HEK293T (cell line): Measurements from ENCODE around the gene SLC6A12.

Experiments
- BHLHE40 ChIP-seq: fragments of 450-650 bp; IDR thresholded peaks from 2 replicates; pipeline ENCODE4 v1.6.1; 2016; ENCODE audit warnings: mild to moderate bottlenecking, moderate library complexity, borderline replicate concordance
- CTBP1 ChIP-seq: fragments of 450-650 bp; IDR thresholded peaks from 2 replicates; pipeline ENCODE4 v1.6.1; 2016; ENCODE audit warnings: borderline replicate concordance
- ELF4 ChIP-seq: fragments of 450-650 bp; IDR thresholded peaks from 2 replicates; pipeline ENCODE4 v1.6.1; 2017; ENCODE audit warnings: antibody characterized with exemption
- FOXA1 ChIP-seq: fragments of 450-650 bp; IDR thresholded peaks from 2 replicates; pipeline ENCODE4 v1.6.1; 2016; ENCODE audit warnings: mild to moderate bottlenecking
- FOXK2 ChIP-seq: fragments of 450-650 bp; IDR thresholded peaks from 2 replicates; pipeline ENCODE4 v1.6.1; 2016; ENCODE audit warnings: mild to moderate bottlenecking
- FOXM1 ChIP-seq: fragments of 450-650 bp; IDR thresholded peaks from 2 replicates; pipeline ENCODE4 v1.6.1; 2017; ENCODE audit warnings: mild to moderate bottlenecking, borderline replicate concordance
- HDGF ChIP-seq: fragments of 450-650 bp; IDR thresholded peaks from 2 replicates; pipeline ENCODE4 v1.6.1; 2017; ENCODE audit warnings: antibody characterized with exemption, borderline replicate concordance
- L3MBTL2 ChIP-seq: fragments of 450-650 bp; conservative IDR thresholded peaks from 2 replicates; pipeline ENCODE4 v1.6.1; 2016; ENCODE audit warnings: mild to moderate bottlenecking
- SP1 ChIP-seq: fragments of 450-650 bp; IDR thresholded peaks from 2 replicates; pipeline ENCODE4 v1.6.1; 2017
- SUZ12 ChIP-seq: fragments of 450-650 bp; IDR thresholded peaks from 2 replicates; pipeline ENCODE4 v1.6.1; 2016; ENCODE audit warnings: mild to moderate bottlenecking
- TARDBP ChIP-seq: fragments of 450-650 bp; IDR thresholded peaks from 2 replicates; pipeline ENCODE4 v1.6.1; 2016
- TF ChIP-seq, protein P1 (sequence below): fragments of 450-650 bp; IDR thresholded peaks from 2 replicates; pipeline ENCODE4 v1.6.1; 2016

- TF ChIP-seq BHLHE40 = no peak
- TF ChIP-seq SP1 = no peak
- TF ChIP-seq SUZ12 = no peak
- no peak for TF ChIP-seq FOXA1
- TF ChIP-seq TARDBP = no peak
- no peak for TF ChIP-seq FOXK2
- TF ChIP-seq CTBP1 = no peak
- no peak for TF ChIP-seq FOXM1
- TF ChIP-seq, protein P1, sequence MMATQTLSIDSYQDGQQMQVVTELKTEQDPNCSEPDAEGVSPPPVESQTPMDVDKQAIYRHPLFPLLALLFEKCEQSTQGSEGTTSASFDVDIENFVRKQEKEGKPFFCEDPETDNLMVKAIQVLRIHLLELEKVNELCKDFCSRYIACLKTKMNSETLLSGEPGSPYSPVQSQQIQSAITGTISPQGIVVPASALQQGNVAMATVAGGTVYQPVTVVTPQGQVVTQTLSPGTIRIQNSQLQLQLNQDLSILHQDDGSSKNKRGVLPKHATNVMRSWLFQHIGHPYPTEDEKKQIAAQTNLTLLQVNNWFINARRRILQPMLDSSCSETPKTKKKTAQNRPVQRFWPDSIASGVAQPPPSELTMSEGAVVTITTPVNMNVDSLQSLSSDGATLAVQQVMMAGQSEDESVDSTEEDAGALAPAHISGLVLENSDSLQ = no peak
- TF ChIP-seq ELF4 = no peak
- TF ChIP-seq L3MBTL2 = no peak
- TF ChIP-seq HDGF = no peak
Observed at GRCh38 chr12:207804-208203, 6.2 kb downstream of the SLC6A12 start.
